Limb (tissue), 2 donors: Measurements from ENCODE around the gene GNAZ.
A peak's percentile ranks its signal among the peaks of the same experiment; 100 is the strongest.

Experiments used
- DNase-seq, 2 donors: peaks; one replicate each; pipeline ENCODE4 v3.0.0-alpha.2; 2016; ENCODE audit errors: extremely low spot score in 2 of 2

GNAZ gene

DNA sequence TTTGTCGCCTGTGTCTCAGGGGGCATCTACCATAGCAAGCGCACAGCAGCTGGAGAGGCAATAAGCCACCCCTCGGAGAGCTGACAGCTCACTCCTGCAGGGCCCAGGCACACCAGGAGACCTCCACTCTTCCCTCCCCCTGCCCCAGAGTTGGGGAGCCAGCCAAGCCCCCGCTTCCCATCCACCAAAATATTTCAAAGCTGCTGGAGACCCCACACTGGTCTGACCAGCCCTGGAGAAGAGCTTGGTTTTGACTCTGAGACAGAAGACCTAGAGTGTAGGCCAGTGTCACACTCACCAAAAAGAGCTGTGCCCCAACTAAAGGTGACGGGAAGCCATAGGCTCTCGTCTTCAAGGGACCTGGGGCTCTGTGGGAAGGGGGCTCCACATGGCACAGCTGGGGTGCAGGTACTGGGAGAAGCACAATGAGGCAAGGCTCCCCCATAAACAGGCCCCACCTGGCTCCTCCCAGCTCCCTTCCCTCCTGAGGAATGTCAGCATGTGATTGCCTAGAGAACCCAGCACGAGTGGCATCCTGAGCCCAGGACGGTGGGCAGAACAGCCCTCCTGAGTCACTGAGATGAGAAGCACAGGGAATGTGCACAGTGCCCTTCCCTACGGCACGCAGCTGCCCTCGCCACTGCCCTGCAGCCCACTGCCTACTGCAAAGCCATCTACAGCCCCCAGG lies 5.8 kb upstream of the GNAZ start:
- peak in 1 of 2 donors; percentile 16 for DNase-seq

- no peak for DNase-seq
Measured at GRCh38 chr22:23065069-23065451, 5.3 kb upstream of the GNAZ start.

- no peak for DNase-seq
Measured at GRCh38 chr22:23065495-23066122, 4.7 kb upstream of the GNAZ start.

- DNase-seq, result no peak
Measured at GRCh38 chr22:23066200-23067022, 3.9 kb upstream of the GNAZ start.

DNA sequence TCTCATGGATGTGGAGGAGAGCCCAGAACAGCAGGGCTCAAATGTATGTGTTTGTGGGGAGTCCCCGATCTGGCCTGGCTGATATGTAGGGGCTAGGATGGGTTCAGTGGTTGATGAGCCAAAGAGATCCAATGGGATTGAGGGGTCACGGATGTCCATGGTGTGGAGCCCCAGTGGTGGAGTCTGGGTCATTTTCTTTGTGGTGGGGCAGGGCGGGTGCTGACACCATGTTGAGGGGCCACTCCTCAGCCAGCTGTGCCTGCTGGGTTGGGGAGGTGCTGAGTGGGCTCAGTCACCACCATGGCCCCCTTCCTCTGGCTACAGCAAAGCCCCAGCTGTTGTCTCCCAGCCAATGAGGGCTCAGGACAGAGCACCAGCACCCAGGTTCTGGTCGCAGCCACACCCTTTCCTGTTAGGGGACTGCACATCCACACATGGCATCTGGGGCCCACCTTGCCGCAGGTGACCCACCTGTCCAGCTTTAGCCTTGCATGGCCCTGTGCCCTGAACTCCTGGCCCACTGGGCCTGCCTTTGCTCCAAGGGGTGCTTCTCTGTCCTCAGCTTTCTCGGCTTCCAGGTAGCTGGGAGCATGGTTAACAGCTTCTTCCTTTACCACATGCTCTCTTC lies 3.2 kb upstream of the GNAZ start:
- peak in 1 of 2 donors; percentile 21 for DNase-seq

GRCh38 chr22:23067691-23068090 lies 2.6 kb upstream of the GNAZ start:
- DNase-seq, result no peak

GRCh38 chr22:23068096-23068831 lies 2.1 kb upstream of the GNAZ start:
- DNase-seq, result peak in 1 of 2 donors; percentile 18

DNA sequence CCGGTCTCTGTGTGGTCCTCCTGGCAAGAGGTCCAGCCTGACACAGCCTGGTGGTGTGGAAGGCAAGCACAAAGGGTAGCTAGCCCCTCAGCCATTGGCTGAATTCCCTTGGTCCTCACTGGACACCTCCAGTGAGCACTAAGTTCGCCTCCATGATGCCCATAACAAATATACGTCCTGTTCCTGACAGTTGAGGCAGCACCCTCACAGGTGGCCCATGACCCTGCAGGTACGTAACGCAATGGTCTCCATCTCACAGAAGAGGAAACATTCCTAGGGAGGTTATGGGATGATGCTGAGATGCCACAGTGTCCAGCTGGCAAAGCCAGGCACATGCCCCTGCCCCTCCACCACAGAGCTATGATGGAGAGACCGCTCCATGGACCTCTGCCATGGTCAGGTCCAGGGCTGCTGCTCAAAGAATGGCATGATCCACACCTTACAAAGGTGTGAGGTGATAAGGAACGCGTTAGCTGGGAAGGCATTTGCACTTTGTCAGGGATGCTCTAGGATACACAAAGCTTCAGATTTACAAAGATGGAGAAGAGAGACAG lies 1.4 kb upstream of the GNAZ start:
- peak in 1 of 2 donors; percentile 19 for DNase-seq

- peak; percentile 86 to 95 for DNase-seq
Measured at GRCh38 chr22:23069502-23070357, 589 bp upstream of the GNAZ start.

DNA sequence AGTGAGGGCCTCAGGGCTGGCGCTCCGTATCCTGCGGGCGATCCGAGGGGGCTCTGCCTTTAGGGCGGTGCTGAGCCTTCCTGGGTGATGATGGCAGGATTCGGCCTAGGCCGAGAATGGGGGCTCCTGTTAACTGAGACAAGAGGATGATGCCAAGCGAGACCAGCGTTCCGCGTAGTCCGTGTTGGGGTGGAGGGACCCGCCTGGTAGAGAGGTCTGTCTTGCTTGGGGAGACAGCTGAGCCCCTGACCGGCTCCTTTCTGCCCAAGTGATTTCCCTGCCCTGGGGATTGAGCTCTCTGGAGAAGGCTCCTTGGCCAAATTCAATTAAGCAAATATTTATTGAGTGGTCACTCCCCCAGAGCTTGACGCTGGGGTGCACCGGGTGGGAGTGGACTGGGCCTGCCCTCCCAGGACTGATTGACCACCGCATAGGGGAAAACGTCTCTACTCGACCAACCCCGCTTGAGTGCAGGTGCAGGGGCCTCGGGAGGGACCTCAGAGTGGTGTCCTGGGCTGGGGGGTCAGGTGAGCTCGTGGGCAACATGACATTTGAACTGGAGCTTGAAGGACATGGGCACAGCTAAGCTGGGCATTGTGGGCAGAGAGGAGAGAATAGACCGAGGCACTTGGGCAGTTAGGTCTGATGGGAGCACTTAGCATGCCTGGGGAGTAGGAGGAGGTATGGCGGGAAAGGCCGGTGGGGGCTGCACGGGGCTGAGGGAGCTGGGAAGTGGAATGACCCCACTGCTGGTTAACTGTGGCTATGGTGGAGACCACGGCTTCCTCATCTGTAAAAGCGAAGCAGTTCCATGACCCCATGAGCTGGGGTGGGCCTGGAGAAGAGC lies 1.1 kb downstream of the GNAZ start:
- DNase-seq, result no peak

GRCh38 chr22:23072077-23072910 lies 2.0 kb downstream of the GNAZ start:
- DNase-seq, result peak in 1 of 2 donors; percentile 32

DNA sequence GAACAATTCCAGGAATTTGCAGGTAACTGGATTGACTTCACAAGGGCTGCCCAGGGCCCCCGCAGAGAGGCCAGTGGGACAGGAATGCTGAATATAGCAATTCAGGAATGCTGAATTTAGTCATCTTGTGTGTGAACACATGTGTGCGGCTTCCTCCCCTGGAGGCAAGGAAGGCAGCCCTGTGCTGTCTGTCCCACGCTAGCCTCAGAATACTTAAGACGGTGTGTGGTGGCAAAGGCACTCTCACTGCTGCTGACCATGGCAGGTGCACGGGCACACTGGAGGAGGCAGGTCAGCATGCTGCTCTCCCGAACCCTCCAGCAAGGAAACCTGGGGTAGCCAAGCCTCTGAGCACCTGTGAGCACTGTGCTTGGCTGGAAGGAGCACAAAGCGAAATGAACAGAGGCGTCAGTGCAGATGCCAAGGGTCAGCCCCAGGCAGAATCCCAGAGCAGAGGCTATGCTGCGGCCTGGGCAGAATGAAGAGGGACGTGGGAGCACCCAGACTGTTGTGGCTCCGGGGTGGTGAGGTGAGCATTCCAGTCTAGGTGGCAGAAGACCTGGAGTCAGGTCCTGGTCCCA lies 2.7 kb downstream of the GNAZ start:
- DNase-seq, result peak in 1 of 2 donors; percentile 18

DNA sequence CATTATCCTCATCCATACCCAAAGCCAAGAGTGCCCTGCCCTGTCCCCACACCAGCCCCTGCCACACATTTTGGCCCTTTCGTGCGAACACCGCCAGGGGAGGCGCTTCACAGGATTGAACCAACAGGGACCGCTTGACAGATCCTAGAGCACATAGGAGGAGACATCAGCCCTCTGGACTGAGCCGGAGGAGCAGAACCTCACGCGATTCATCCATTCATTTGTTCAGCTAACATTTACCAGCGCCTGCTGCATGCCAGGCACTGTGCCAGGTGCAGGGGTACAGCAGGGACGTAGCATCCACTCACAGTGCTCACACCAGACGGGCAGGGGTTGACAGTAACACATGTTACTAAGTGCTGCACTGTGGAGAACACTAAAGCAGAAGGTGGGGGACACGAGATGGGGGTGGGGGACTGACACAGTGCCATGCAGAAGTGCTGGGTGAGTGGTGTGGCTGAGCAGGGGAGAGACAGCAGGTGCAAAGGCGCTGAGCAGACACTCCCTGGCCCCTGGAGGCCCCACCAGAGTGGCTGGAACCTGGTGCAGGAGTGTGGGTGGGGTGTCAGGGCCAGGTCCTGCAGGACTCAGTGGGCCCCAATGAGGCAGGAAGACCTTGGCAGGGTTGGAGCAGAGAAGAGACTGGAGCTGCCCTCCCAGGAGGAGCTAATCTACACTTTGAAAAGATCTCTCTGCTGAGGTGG lies 3.4 kb downstream of the GNAZ start:
- DNase-seq, result no peak

DNA sequence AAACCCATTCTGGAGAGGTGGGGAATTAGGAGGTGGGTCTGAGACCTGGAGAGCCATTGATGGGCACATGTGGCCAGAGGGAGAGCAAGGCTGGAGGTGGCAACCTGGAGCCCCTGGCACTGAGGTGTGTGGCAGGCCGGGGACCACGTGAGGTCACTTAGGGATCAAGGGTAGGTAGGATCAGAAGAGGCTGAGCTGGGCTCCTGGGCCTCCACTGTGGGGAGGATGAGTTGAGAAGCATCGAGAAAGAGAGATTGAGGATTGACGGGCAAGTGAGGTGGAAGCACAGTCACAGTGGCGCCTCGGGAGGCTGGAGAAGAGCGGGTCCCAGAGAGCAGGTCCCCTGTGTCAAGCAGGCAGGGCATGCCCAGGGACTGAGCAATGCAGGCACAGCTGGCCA lies 4.1 kb downstream of the GNAZ start:
- DNase-seq, result no peak

DNA sequence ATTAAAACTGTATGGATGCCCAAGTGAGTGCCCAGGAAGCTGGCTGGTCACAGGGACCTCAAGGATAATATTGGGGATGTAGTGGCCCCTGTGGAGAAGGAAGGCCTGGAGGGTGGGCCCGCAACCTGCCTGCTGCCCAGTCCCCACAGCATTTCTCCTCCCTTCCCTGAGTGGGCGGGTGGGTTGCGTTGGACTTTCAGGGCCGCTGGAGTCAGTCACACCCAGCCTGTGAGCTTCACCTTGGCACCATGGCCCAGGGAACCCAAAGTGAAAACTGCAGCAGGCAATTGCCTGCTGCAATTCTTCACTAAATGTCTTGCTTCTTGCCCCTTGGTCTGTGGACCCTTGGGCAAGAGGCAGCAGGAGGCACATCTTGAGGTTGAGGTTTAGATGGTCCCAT lies 4.7 kb downstream of the GNAZ start:
- no peak for DNase-seq

- DNase-seq, result no peak
Measured at GRCh38 chr22:23075525-23076216, 5.4 kb downstream of the GNAZ start.
